Measurements from ENCODE around the gene GPAM.

GPAM gene

DNA sequence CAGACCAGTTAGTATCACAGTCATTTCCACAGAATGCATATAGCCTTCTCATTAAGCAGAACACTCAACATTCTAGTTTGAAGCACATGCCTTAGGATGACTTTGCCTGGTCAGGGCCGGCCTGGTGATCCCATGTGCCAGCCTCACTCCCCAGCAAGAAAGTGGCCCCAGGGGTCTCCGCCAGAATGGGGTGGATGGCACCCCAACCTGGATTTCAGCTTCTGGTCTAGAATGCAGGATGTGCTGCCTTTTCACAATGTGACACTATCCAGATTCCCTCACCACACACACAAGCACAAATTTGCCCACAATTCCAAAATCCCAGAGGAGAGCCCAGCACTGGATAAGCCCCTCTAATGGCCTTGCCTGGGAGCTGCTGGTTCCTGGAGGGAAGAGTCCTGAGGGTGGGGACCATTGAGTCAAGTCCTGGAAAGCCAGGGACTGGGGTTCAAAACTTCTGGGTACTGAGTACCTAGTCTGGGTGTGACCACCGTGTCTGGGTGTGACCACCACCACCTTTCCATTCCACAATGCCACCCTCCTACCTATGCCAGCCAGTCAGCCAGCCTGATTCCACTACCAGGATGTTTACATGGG, 41.5 kb upstream of the GPAM start:
- H3K27ac ChIP-seq (ENCODE audit: low read length) = no peak overlapping the region
- DNase-seq = no peak
- H3K9ac ChIP-seq (ENCODE audit: low read depth, low read length) = no peak overlapping the region
- no peaks in the 10 kb centered on the region for H3K27me3 ChIP-seq (ENCODE audit: insufficient read depth, low read length, poor library complexity)
- H3K79me2 ChIP-seq (ENCODE audit: insufficient read depth, low read length) = no peaks in the 10 kb centered on the region
- no peak overlapping the region for H3K4me3 ChIP-seq (ENCODE audit: low read depth in 1 of 2, low read length in 2 of 2)
- no peak for ATAC-seq (ENCODE audit: insufficient read depth, low read depth)
- H3K9me3 ChIP-seq (ENCODE audit: insufficient read depth, low read length, severe bottlenecking) = peaks cover 2% of the 10 kb centered on the region
- H3K4me1 ChIP-seq (ENCODE audit: insufficient read depth, low read length) = no peaks in the 10 kb centered on the region
- H3K36me3 ChIP-seq (ENCODE audit: insufficient read depth, low read length) = no peaks in the 10 kb centered on the region
- no peak overlapping the region for H3K4me2 ChIP-seq (ENCODE audit: insufficient read depth, low read length)
- H4K20me1 ChIP-seq (ENCODE audit: insufficient read depth, low read length) = no peaks in the 10 kb centered on the region
- TF ChIP-seq, protein P1, sequence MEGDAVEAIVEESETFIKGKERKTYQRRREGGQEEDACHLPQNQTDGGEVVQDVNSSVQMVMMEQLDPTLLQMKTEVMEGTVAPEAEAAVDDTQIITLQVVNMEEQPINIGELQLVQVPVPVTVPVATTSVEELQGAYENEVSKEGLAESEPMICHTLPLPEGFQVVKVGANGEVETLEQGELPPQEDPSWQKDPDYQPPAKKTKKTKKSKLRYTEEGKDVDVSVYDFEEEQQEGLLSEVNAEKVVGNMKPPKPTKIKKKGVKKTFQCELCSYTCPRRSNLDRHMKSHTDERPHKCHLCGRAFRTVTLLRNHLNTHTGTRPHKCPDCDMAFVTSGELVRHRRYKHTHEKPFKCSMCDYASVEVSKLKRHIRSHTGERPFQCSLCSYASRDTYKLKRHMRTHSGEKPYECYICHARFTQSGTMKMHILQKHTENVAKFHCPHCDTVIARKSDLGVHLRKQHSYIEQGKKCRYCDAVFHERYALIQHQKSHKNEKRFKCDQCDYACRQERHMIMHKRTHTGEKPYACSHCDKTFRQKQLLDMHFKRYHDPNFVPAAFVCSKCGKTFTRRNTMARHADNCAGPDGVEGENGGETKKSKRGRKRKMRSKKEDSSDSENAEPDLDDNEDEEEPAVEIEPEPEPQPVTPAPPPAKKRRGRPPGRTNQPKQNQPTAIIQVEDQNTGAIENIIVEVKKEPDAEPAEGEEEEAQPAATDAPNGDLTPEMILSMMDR (IDR thresholded peaks at IDR 0.05; ENCODE audit: borderline replicate concordance, extremely low read depth, low read length, poor library complexity, severe bottlenecking) = no peak
- no peak for TF ChIP-seq EZH2 (IDR thresholded peaks at IDR 0.05; ENCODE audit: borderline replicate concordance, low read depth, low read length, severe bottlenecking)
- H2AFZ ChIP-seq (ENCODE audit: low read depth, low read length) = no peak overlapping the region

DNA sequence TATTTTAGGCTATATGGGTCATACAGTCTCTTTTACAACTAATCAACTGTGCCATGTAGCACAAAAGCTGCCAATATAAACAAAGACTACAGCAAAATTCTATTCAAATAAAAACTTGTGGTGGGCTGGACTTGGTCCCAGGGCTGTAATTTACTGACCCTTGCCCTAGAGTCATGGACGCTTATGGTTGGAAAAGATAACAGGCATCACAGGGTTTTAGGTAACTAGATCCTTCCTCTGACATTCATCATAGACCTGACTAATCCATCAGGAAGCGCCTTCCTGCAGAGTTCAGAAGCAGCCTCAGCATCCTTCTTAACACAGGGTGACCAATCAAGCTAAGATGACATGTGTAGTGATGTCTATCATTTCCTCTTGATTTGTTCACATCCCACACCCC, 40.2 kb upstream of the GPAM start:
- no peak overlapping the region for H3K4me3 ChIP-seq (ENCODE audit: low read depth in 1 of 2, low read length in 2 of 2)
- no peaks in the 10 kb centered on the region for H4K20me1 ChIP-seq (ENCODE audit: insufficient read depth, low read length)
- H3K79me2 ChIP-seq (ENCODE audit: insufficient read depth, low read length) = no peaks in the 10 kb centered on the region
- H3K27ac ChIP-seq (ENCODE audit: low read length) = no peak overlapping the region
- TF ChIP-seq EZH2 (IDR thresholded peaks at IDR 0.05; ENCODE audit: borderline replicate concordance, low read depth, low read length, severe bottlenecking) = no peak
- TF ChIP-seq, protein P1 (IDR thresholded peaks at IDR 0.05; ENCODE audit: borderline replicate concordance, extremely low read depth, low read length, poor library complexity, severe bottlenecking) = no peak
- H3K4me2 ChIP-seq (ENCODE audit: insufficient read depth, low read length) = no peak overlapping the region
- no peaks in the 10 kb centered on the region for H3K4me1 ChIP-seq (ENCODE audit: insufficient read depth, low read length)
- H3K27me3 ChIP-seq (ENCODE audit: insufficient read depth, low read length, poor library complexity) = no peaks in the 10 kb centered on the region
- H3K36me3 ChIP-seq (ENCODE audit: insufficient read depth, low read length) = no peaks in the 10 kb centered on the region
- ATAC-seq (ENCODE audit: insufficient read depth, low read depth) = no peak
- H3K9ac ChIP-seq (ENCODE audit: low read depth, low read length) = no peak overlapping the region
- peaks cover 2% of the 10 kb centered on the region for H3K9me3 ChIP-seq (ENCODE audit: insufficient read depth, low read length, severe bottlenecking)
- H2AFZ ChIP-seq (ENCODE audit: low read depth, low read length) = no peak overlapping the region
- no peak for DNase-seq

DNA sequence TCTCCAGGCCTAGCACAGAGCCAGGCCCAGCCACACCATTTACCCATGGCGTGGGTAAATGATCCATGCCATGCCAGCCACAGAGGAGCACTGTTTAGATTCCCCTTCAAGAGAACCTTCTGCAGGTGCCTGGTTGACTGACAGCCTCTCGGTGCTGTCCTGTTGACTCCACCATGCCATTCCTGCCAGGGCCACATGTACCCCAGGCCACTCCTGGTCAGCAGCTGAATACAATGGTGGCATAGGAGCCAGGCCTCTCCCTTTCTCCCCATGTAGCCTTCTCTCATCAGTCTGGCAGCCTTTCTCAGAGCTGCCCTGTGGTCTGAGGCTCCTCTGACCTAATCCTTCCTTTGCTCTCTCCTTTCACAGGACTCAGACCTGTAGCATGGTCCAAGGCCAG, 39.2 kb upstream of the GPAM start:
- H3K4me2 ChIP-seq (ENCODE audit: insufficient read depth, low read length) = no peak overlapping the region
- ATAC-seq (ENCODE audit: insufficient read depth, low read depth) = no peak
- H4K20me1 ChIP-seq (ENCODE audit: insufficient read depth, low read length) = no peaks in the 10 kb centered on the region

More for the DNA sequence above, 39.2 kb upstream of the GPAM start:
- Histone ChIP-seq H3K27me3 (ENCODE audit: insufficient read depth, low read length, poor library complexity) (no peaks in the 10 kb centered on the region), H3K4me3 (ENCODE audit: low read depth in 1 of 2, low read length in 2 of 2) (no peak overlapping the region), H3K79me2 (ENCODE audit: insufficient read depth, low read length) (no peaks in the 10 kb centered on the region), H3K36me3 (ENCODE audit: insufficient read depth, low read length) (no peaks in the 10 kb centered on the region), H2AFZ (ENCODE audit: low read depth, low read length) (no peak overlapping the region), H3K9ac (ENCODE audit: low read depth, low read length) (no peak overlapping the region), H3K27ac (ENCODE audit: low read length) (no peak overlapping the region), H3K4me1 (ENCODE audit: insufficient read depth, low read length) (no peaks in the 10 kb centered on the region), H3K9me3 (ENCODE audit: insufficient read depth, low read length, severe bottlenecking) (peaks cover 2% of the 10 kb centered on the region)
- TF ChIP-seq EZH2 (IDR thresholded peaks at IDR 0.05; ENCODE audit: borderline replicate concordance, low read depth, low read length, severe bottlenecking) = no peak
- TF ChIP-seq, protein P1 (IDR thresholded peaks at IDR 0.05; ENCODE audit: borderline replicate concordance, extremely low read depth, low read length, poor library complexity, severe bottlenecking) = no peak
- no peak for DNase-seq
